RWPE2 (cell line): ENCODE measurements around the gene TTC9.

ENCODE experiments used
- ATAC-seq: fragments of 200-7000 bp; cut with Tn5 transposase; 3 replicates; pipeline ENCODE4 v1.9.1; 2021; ENCODE audit warnings: low read depth
- DNase-seq: peaks from one replicate; pipeline ENCODE4 v3.0.0-alpha.2; 2020; ENCODE audit warnings: low spot score
- H3K27ac ChIP-seq: fragments of 450-650 bp; 2 replicates; pipeline ENCODE4 v1.5.1; 2017; ENCODE audit warnings: mild to moderate bottlenecking; ENCODE audit not compliant: poor library complexity, severe bottlenecking
- H3K27me3 ChIP-seq: fragments of 250-450 bp; sonication (Bioruptor Pico); 2 replicates; pipeline ENCODE4 v1.5.1; 2021; ENCODE audit warnings: mild to moderate bottlenecking, moderate library complexity; ENCODE audit not compliant: insufficient read depth, poor library complexity, severe bottlenecking
- H3K36me3 ChIP-seq: fragments of 250-450 bp; sonication (Bioruptor Pico); 2 replicates; pipeline ENCODE4 v1.5.1; 2020; ENCODE audit warnings: low read depth, mild to moderate bottlenecking, moderate library complexity
- H3K4me1 ChIP-seq: fragments of 250-450 bp; sonication (Bioruptor Pico); 2 replicates; pipeline ENCODE4 v1.5.1; 2021; ENCODE audit warnings: mild to moderate bottlenecking, moderate library complexity; ENCODE audit not compliant: insufficient read depth, poor library complexity, severe bottlenecking
- H3K4me3 ChIP-seq: fragments of 250-450 bp; sonication (Bioruptor Pico); 2 replicates; pipeline ENCODE4 v1.5.1; 2021; ENCODE audit warnings: mild to moderate bottlenecking, moderate library complexity; ENCODE audit not compliant: severe bottlenecking
- H3K9me3 ChIP-seq: fragments of 250-450 bp; sonication (Bioruptor Pico); 2 replicates; pipeline ENCODE4 v1.5.1; 2021; ENCODE audit warnings: mild to moderate bottlenecking, moderate library complexity; ENCODE audit not compliant: severe bottlenecking
- CTCF ChIP-seq: fragments of 450-650 bp; IDR thresholded peaks from one replicate; pipeline ENCODE4 v1.5.1; 2017; ENCODE audit warnings: mild to moderate bottlenecking, moderate library complexity; ENCODE audit not compliant: poor library complexity, severe bottlenecking

Gene TTC9

DNA sequence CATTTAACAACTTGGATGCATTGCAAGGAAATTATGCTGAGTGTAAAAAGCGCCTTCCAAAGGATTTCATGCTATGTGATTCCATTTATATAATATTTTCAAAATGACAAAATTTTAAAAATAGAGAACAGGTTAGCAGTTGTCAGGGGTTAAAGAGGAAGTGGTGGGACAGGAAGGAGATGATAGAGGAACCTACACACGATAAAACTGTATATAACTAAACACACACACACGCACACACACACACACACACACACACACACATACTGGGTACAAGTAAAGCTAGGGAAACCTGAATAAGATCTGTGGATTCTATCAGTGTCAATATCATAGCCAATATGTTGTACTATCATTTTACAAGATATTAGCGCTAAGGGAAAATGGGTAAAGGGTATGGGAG lies 17.2 kb downstream of the TTC9 start:
- Histone ChIP-seq H3K4me3 (no peak overlapping the region), H3K27me3 (no peaks in the 10 kb centered on the region), H3K9me3 (no peaks in the 10 kb centered on the region), H3K36me3 (no peaks in the 10 kb centered on the region), H3K4me1 (peaks cover 3% of the 10 kb centered on the region), H3K27ac (no peak overlapping the region)
- TF ChIP-seq CTCF = no peak
- ATAC-seq (no peak), DNase-seq (no peak)

DNA sequence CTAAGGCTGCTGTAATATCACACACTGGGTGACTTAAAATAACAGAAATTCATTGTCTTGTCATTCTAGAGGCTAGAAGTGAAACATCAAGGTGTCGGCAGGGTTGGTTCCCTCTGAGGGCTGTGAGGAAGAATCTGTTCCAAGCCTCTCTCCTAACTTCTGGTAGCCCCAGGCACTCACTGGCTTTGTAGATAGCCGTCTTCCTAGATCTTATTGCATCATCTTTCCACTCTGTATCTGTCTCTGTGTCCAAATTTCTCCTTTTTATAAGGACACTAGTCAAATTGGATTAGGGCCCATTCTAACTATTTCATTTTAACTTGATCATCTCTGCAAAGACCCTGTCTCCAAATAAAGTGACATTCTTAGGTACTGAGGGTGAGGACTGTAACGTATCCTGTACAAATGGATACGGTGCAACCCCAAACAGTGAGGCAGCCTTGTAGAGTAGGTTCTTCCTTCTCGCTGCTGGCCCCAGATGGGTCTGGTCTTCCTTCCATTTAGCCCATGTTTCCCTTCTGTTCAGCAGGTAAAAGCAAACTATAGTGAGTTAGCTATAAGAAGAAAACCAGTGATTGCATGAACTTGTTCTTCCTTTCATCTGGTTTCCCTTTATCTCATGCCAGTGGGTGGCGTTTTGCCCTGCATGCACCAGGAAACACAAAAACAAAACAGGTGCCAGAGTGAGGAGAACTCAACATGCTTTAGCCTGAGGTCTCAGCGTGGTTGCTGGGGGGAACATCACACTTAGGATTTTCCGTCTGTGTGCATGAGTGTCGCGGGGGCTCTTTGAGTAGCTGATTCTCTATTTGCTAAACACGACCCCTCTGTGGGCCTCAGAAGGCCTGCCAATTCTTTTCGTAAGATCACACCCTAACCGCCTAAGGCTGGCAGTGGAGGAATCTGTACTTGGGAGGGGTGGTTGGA lies 19.5 kb downstream of the TTC9 start:
- H3K36me3 ChIP-seq = no peaks in the 10 kb centered on the region
- no peaks in the 10 kb centered on the region for H3K9me3 ChIP-seq
- no peak for TF ChIP-seq CTCF
- peaks cover 19% of the 10 kb centered on the region for H3K4me1 ChIP-seq
- DNase-seq (no peak), ATAC-seq (no peak)
- no peak overlapping the region for H3K4me3 ChIP-seq
- no peak overlapping the region for H3K27ac ChIP-seq
- no peaks in the 10 kb centered on the region for H3K27me3 ChIP-seq

GRCh38 chr14:70662080-70662479 lies 20.4 kb downstream of the TTC9 start:
- Histone ChIP-seq H3K27ac (no peak overlapping the region), H3K9me3 (no peaks in the 10 kb centered on the region), H3K36me3 (no peaks in the 10 kb centered on the region), H3K4me1 (peaks cover 25% of the 10 kb centered on the region), H3K27me3 (no peaks in the 10 kb centered on the region), H3K4me3 (no peak overlapping the region)
- TF ChIP-seq CTCF = no peak
- no peak for DNase-seq
- no peak for ATAC-seq

GRCh38 chr14:70662816-70663215 lies 21.1 kb downstream of the TTC9 start:
- no peaks in the 10 kb centered on the region for H3K36me3 ChIP-seq
- H3K4me1 ChIP-seq = peaks cover 25% of the 10 kb centered on the region
- ATAC-seq (no peak), DNase-seq (no peak)
- no peaks in the 10 kb centered on the region for H3K27me3 ChIP-seq
- no peak overlapping the region for H3K27ac ChIP-seq
- no peaks in the 10 kb centered on the region for H3K9me3 ChIP-seq
- TF ChIP-seq CTCF = no peak
- no peak overlapping the region for H3K4me3 ChIP-seq

DNA sequence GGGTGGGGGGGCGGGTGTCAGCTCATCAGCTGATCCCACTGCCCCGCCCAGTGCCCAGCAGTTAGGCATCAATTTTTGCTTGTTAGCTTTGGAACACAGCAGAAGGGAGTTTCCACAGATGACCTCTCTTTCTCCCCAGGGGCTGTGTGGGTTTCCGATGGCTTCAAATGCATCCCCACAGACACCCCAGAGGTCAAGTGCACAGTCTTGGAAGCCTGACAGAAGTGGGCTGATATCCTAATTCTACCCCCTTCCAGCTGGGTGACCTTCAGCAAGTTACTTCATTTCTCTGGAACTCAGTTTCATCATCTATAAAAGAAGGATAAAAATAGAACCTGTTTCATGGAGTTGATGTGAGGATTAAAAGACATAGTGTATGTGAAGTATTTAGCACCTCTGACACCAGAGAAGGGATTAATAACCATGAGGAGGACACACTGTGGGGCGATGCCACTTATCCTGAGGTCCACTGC lies 22.0 kb downstream of the TTC9 start:
- ATAC-seq (no peak), DNase-seq (no peak)
- no peak for TF ChIP-seq CTCF
- Histone ChIP-seq H3K4me1 (peaks cover 25% of the 10 kb centered on the region), H3K27ac (no peak overlapping the region), H3K4me3 (no peak overlapping the region), H3K27me3 (no peaks in the 10 kb centered on the region), H3K9me3 (no peaks in the 10 kb centered on the region), H3K36me3 (no peaks in the 10 kb centered on the region)
